MM.1S (cell line): ENCODE measurements around the gene ATP2B2.

Source experiments
- CTCF ChIP-seq: fragments of 300-600 bp; sonication (generic); IDR thresholded peaks from 2 replicates; pipeline ENCODE4 v1.5.1; 2016; ENCODE audit warnings: antibody characterized with exemption, low read length, mixed read lengths
- EZH2 ChIP-seq: fragments of 300-600 bp; sonication (generic); optimal IDR thresholded peaks from 2 replicates; pipeline ENCODE3; 2017; ENCODE audit warnings: low read depth, mild to moderate bottlenecking, antibody characterized with exemption, low read length, mixed read lengths
- EZH2phosphoT487 ChIP-seq: fragments of 300-600 bp; sonication (generic); IDR thresholded peaks from 2 replicates; pipeline ENCODE4 v1.6.1; 2018; ENCODE audit warnings: antibody characterized with exemption, low read length

GRCh38 chr3:10389339-10389738 lies 116.0 kb downstream of the ATP2B2 start:
- TF ChIP-seq EZH2 (no peak), CTCF (no peak), EZH2phosphoT487 (no peak)
